Ishikawa (cell line): Measurements from ENCODE around the gene PDE11A.

Experiments
- CEBPB ChIP-seq: IDR thresholded peaks from 2 replicates; pipeline ENCODE4 v1.6.1; 2012
- EGR1 ChIP-seq: IDR thresholded peaks from 2 replicates; pipeline ENCODE4 v1.6.1; 2012
- EP300 ChIP-seq: IDR thresholded peaks from 2 replicates; pipeline ENCODE4 v1.6.1; 2012; ENCODE audit warnings: borderline replicate concordance
- MAX ChIP-seq: IDR thresholded peaks from 2 replicates; pipeline ENCODE4 v1.6.1; 2012
- NFIC ChIP-seq: IDR thresholded peaks from 2 replicates; pipeline ENCODE4 v1.6.1; 2012
- RAD21 ChIP-seq: IDR thresholded peaks from 2 replicates; pipeline ENCODE4 v1.6.1; 2012; ENCODE audit warnings: low read depth
- REST ChIP-seq: IDR thresholded peaks from 2 replicates; pipeline ENCODE4 v1.6.1; 2012; ENCODE audit warnings: low read depth, mild to moderate bottlenecking
- TAF1 ChIP-seq: IDR thresholded peaks from 2 replicates; pipeline ENCODE4 v1.6.1; 2012; ENCODE audit warnings: low read depth, mild to moderate bottlenecking
- USF1 ChIP-seq: IDR thresholded peaks from 2 replicates; pipeline ENCODE4 v1.6.1; 2012
- YY1 ChIP-seq: IDR thresholded peaks from 2 replicates; pipeline ENCODE4 v1.6.1; 2012; ENCODE audit warnings: low read depth
- ZBTB7A ChIP-seq: IDR thresholded peaks from 2 replicates; pipeline ENCODE4 v1.6.1; 2012; ENCODE audit warnings: low read depth

- TF ChIP-seq MAX: no peak
- no peak for TF ChIP-seq RAD21
- TF ChIP-seq NFIC: peak; percentile 82
- TF ChIP-seq TAF1: no peak
- TF ChIP-seq EP300: peak; percentile 87
- TF ChIP-seq CEBPB: peak; percentile 90
- TF ChIP-seq REST: no peak
- no peak for TF ChIP-seq YY1
- no peak for TF ChIP-seq USF1
- no peak for TF ChIP-seq ZBTB7A
- TF ChIP-seq EGR1: no peak
Observed at GRCh38 chr2:177885828-177886466, 186.6 kb downstream of the PDE11A start.
